Thoracic aorta (tissue), 2 donors: ENCODE results near the gene RASA3. TPM values are rescaled to one million over a fixed set of nuclear protein-coding genes. Genes with fewer than 3 reads are reported as not detected.

Experiments
- ATAC-seq: fragments of 150-250 bp; one replicate; pipeline ENCODE4 v1.8.0; 2017; ENCODE audit warnings: low read depth; ENCODE audit not compliant: insufficient number of reproducible peaks, low FRiP score
- DNase-seq: peaks from one replicate; pipeline ENCODE4 v3.0.0-alpha.2; 2020; ENCODE audit warnings: low spot score
- H3K27ac ChIP-seq, 2 donors: fragments of 200-600 bp; sonication (generic); 1 replicate in 1 of 2; 2 replicates in 1 of 2; pipeline ENCODE4 v1.5.1; 2016; ENCODE audit warnings: mild to moderate bottlenecking in 2 of 2, moderate library complexity in 2 of 2
- H3K27me3 ChIP-seq: fragments of 200-600 bp; sonication (generic); replicated peaks from 2 replicates; pipeline ENCODE4 v1.6.0; 2016; ENCODE audit warnings: mild to moderate bottlenecking; ENCODE audit not compliant: insufficient read depth
- H3K36me3 ChIP-seq: fragments of 200-600 bp; sonication (generic); one replicate; pipeline ENCODE4 v1.5.1; 2016
- H3K4me1 ChIP-seq, 2 donors: fragments of 200-600 bp; sonication (generic); 1 replicate in 1 of 2; 2 replicates in 1 of 2; pipeline versions ENCODE4 v1.5.1 to v1.6.0; 2016; ENCODE audit warnings: low read depth in 2 of 2, mild to moderate bottlenecking in 1 of 2; ENCODE audit not compliant: control insufficient read depth in 1 of 2
- H3K4me3 ChIP-seq: fragments of 200-600 bp; sonication (generic); 2 replicates; pipeline ENCODE4 v1.5.1; 2016; ENCODE audit warnings: mild to moderate bottlenecking
- H3K9me3 ChIP-seq: fragments of 200-600 bp; sonication (generic); 2 replicates; pipeline ENCODE4 v1.5.1; 2016
- CTCF ChIP-seq: fragments of 200-600 bp; sonication (generic); IDR thresholded peaks from one replicate; pipeline ENCODE4 v1.5.1; 2019; ENCODE audit warnings: antibody characterized with exemption
- total RNA-seq, 2 donors: library from RNA; depleted of rRNA; stranded (reverse); fragments of >200 nt; gene quantifications; one replicate each; pipeline versions ENCODE4 v1.1.0 to v1.2.3, GENCODE V29; 2016

The RASA3 gene
- total RNA-seq, 2 donors from 2014 or later: 38.9 to 48.6 TPM

- DNase-seq (no peak), ATAC-seq (no peak)
- Histone ChIP-seq H3K36me3 (no peaks in the 10 kb centered on the region), H3K27me3 (no peaks in the 10 kb centered on the region), H3K27ac (no peak overlapping the region), H3K4me3 (no peak overlapping the region), H3K4me1 (peaks cover 19% of the 10 kb centered on the region in 2 donors), H3K9me3 (no peaks in the 10 kb centered on the region)
- TF ChIP-seq CTCF: no peak
Measured at GRCh38 chr13:114072421-114072820, 60.0 kb downstream of the RASA3 start.

GRCh38 chr13:114071991-114072390, 60.4 kb downstream of the RASA3 start:
- Histone ChIP-seq H3K36me3 (no peaks in the 10 kb centered on the region), H3K4me3 (no peak overlapping the region), H3K9me3 (no peaks in the 10 kb centered on the region), H3K4me1 (peaks cover 23% of the 10 kb centered on the region in 2 donors), H3K27ac (no peak overlapping the region), H3K27me3 (no peaks in the 10 kb centered on the region)
- TF ChIP-seq CTCF: no peak
- ATAC-seq (no peak), DNase-seq (no peak)

- no peak for TF ChIP-seq CTCF
- Histone ChIP-seq H3K27ac (peak overlapping the region in 1 of 2 donors; percentile 26), H3K36me3 (no peaks in the 10 kb centered on the region), H3K4me3 (no peak overlapping the region), H3K4me1 (peaks cover 29% of the 10 kb centered on the region in 2 donors), H3K27me3 (no peaks in the 10 kb centered on the region), H3K9me3 (no peaks in the 10 kb centered on the region)
- no peak for ATAC-seq
- no peak for DNase-seq
Measured at GRCh38 chr13:114071410-114071809, 61.0 kb downstream of the RASA3 start.

DNA sequence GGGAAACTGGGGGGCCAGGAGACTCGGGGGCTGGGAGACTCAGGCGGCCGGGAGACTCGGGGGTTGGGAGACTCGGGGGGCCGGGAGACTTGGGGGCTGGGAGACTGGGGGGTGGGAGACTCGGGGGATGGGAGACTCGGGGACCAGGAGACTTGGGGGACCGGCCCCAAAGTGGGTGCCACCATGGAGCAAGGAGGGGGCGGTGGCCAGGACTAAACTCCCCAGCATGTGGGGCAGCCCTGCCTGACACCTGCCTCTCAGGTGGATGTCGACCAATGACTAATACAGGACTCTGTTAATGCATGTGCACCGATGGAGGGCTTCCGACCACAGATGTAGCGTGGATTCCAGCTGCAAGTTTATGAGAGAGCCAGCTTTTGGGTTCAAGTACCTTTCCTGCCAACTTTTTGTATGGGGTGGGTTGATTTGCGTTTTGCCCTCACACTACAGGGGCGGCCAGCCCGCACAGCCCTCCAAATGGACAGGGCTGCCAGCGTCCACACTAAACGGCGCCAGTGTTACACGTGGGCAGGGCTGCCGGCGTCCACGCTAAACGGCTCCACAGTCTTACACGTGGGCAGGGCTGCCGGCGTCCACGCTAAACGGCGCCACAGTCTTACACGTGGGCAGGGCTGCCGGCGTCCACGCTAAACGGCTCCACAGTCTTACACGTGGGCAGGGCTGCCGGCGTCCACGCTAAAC, 62.2 kb downstream of the RASA3 start:
- Histone ChIP-seq H3K27ac (no peak overlapping the region), H3K4me3 (no peak overlapping the region), H3K27me3 (no peaks in the 10 kb centered on the region), H3K4me1 (peaks cover 40% of the 10 kb centered on the region in 2 donors), H3K36me3 (no peaks in the 10 kb centered on the region), H3K9me3 (no peaks in the 10 kb centered on the region)
- ATAC-seq: no peak
- no peak for DNase-seq
- no peak for TF ChIP-seq CTCF

- DNase-seq (no peak), ATAC-seq (no peak)
- Histone ChIP-seq H3K9me3 (no peaks in the 10 kb centered on the region), H3K4me3 (peak overlapping the region; percentile 48), H3K27me3 (no peaks in the 10 kb centered on the region), H3K36me3 (no peaks in the 10 kb centered on the region), H3K4me1 (peaks cover 43 to 47% of the 10 kb centered on the region in 2 donors), H3K27ac (peak overlapping the region; percentile 77 to 95)
- no peak for TF ChIP-seq CTCF
Measured at GRCh38 chr13:114069376-114070097, 62.9 kb downstream of the RASA3 start.
